ENCODE results near the gene LPAR3.

LPAR3 gene

DNA sequence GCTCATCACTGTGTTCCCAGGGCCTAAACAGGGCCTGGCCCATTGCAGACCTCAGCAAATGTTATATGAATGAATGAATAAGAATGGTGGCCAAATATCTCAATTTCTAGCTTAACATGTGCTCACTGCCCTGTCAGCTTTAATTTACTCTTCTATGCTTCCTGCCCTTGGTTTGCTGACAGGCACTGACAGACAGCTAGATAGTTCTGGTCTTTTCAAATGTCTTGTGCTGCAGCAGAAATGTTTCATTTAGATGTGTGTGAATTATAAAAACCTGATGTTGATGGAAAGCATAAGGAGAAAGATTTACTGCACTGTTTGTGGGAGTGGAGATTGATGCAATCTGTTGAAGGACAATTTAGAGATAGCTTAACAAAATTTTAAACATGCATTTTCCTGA, 48.9 kb downstream of the LPAR3 start:
- H3K36me3 ChIP-seq: no peaks in the 10 kb centered on the region
- TF ChIP-seq, protein P1, sequence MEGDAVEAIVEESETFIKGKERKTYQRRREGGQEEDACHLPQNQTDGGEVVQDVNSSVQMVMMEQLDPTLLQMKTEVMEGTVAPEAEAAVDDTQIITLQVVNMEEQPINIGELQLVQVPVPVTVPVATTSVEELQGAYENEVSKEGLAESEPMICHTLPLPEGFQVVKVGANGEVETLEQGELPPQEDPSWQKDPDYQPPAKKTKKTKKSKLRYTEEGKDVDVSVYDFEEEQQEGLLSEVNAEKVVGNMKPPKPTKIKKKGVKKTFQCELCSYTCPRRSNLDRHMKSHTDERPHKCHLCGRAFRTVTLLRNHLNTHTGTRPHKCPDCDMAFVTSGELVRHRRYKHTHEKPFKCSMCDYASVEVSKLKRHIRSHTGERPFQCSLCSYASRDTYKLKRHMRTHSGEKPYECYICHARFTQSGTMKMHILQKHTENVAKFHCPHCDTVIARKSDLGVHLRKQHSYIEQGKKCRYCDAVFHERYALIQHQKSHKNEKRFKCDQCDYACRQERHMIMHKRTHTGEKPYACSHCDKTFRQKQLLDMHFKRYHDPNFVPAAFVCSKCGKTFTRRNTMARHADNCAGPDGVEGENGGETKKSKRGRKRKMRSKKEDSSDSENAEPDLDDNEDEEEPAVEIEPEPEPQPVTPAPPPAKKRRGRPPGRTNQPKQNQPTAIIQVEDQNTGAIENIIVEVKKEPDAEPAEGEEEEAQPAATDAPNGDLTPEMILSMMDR (IDR thresholded peaks at IDR 0.05): no peak
- H3K4me3 ChIP-seq (ENCODE audit: low read depth in 1 of 2, low read length in 1 of 2): no peak overlapping the region
- no peaks in the 10 kb centered on the region for H3K27me3 ChIP-seq
- no peaks in the 10 kb centered on the region for H3K9me3 ChIP-seq
- H3K27ac ChIP-seq: no peak overlapping the region
- no peaks in the 10 kb centered on the region for H3K4me1 ChIP-seq (ENCODE audit: control insufficient read depth in 1 of 2, insufficient read depth in 1 of 2, low read depth in 1 of 2, low read length in 1 of 2)

DNA sequence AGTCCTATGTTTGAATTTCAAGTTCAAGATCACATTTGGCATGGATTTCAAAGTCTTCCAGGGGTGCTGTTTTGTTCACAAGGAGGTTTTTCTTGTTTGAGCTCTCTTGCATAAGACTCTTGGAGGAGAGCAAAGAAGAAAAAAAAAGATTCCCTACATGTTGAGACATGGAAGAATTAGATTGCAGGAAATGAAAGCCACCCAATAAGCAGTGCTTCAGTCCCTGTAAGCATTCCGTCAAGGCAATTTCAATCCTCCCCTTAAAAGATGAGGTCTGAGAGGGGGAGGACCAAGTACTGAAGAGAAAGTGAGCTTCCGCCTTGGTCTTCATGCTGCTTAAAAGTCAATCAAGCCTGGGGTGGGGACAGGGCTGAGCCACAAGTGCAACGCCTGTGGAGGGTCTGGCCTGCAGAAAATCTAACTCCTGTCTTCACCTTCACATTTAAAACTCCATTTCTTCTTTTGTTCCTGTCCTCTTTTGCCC, 50.2 kb downstream of the LPAR3 start:
- no peak overlapping the region for H3K4me3 ChIP-seq (ENCODE audit: low read depth in 1 of 2, low read length in 1 of 2)
- no peaks in the 10 kb centered on the region for H3K36me3 ChIP-seq
- H3K27ac ChIP-seq: no peak overlapping the region

DNA sequence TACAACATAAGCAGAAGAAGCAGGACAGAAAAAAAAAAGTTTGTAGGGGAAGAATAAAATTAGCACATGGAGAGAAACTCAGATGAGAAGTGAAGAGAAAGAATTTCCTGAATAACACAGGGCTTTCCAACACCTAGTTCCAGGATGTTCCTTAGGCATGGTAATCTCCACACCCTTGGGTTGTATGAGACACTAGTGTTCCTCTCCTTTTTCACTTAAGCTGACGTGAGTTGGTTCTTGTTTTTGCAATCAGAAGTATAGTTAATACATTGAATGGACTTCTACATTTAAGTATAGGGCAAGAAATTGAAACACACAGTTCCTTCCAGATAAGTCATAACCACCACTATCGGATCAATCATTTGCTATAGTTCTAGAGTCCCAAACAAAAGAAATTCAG, 51.0 kb downstream of the LPAR3 start:
- no peak overlapping the region for H3K4me3 ChIP-seq (ENCODE audit: low read depth in 1 of 2, low read length in 1 of 2)
- no peaks in the 10 kb centered on the region for H3K9me3 ChIP-seq
- TF ChIP-seq, protein P1 (IDR thresholded peaks at IDR 0.05): no peak
- H3K4me1 ChIP-seq (ENCODE audit: control insufficient read depth in 1 of 2, insufficient read depth in 1 of 2, low read depth in 1 of 2, low read length in 1 of 2): no peaks in the 10 kb centered on the region
- no peaks in the 10 kb centered on the region for H3K27me3 ChIP-seq
- no peaks in the 10 kb centered on the region for H3K36me3 ChIP-seq
- H3K27ac ChIP-seq: no peak overlapping the region

More for the DNA sequence above, 50.2 kb downstream of the LPAR3 start:
- TF ChIP-seq, protein P1 (IDR thresholded peaks at IDR 0.05): no peak
- H3K27me3 ChIP-seq: no peaks in the 10 kb centered on the region
- H3K4me1 ChIP-seq (ENCODE audit: control insufficient read depth in 1 of 2, insufficient read depth in 1 of 2, low read depth in 1 of 2, low read length in 1 of 2): no peaks in the 10 kb centered on the region
- no peaks in the 10 kb centered on the region for H3K9me3 ChIP-seq

DNA sequence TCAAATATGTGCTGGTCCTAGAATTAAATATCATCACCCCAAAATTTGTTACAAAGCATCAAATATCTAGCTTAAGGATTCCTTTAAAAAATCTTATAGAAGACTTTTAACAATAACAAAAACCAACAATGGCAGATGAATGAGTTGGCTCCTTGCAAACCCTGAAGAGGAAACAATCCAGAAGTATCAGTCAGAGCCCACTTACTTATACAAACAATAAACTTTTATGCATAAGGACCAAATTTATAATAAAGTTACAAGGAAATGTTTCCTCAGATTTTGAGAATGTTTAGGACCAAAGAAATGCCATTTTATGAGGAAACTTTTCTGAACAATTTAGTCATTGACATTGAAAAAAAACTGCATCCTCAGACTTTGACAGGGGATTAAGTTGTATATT, 52.7 kb downstream of the LPAR3 start:
- Histone ChIP-seq H3K4me3 (ENCODE audit: low read depth in 1 of 2, low read length in 1 of 2) (no peak overlapping the region), H3K4me1 (ENCODE audit: control insufficient read depth in 1 of 2, insufficient read depth in 1 of 2, low read depth in 1 of 2, low read length in 1 of 2) (no peaks in the 10 kb centered on the region), H3K27me3 (no peaks in the 10 kb centered on the region)

DNA sequence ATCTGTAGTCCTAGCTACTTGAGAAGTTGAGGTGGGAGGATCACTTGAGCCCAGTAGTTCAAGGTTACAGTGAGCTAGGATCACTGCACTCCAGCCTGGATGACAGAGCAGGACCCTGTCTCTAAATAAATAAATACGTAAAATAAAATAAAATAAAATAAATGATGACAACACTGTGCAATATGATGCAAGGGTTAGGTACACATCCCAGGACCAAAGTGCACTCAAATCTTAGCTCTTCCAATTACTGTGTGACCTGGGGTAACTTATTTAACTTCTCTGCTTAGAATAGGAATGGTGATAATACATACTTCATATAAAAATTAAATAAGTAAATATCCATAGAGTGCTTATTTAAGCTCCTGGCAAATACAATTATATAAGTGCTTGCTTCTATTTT, 53.5 kb downstream of the LPAR3 start:
- H3K9me3 ChIP-seq: no peaks in the 10 kb centered on the region
- TF ChIP-seq, protein P1 (IDR thresholded peaks at IDR 0.05): no peak
- no peak overlapping the region for H3K27ac ChIP-seq
- no peaks in the 10 kb centered on the region for H3K36me3 ChIP-seq
- no peaks in the 10 kb centered on the region for H3K27me3 ChIP-seq
- no peak overlapping the region for H3K4me3 ChIP-seq (ENCODE audit: low read depth in 1 of 2, low read length in 1 of 2)
- no peaks in the 10 kb centered on the region for H3K4me1 ChIP-seq (ENCODE audit: control insufficient read depth in 1 of 2, insufficient read depth in 1 of 2, low read depth in 1 of 2, low read length in 1 of 2)

More for the DNA sequence above, 52.7 kb downstream of the LPAR3 start:
- TF ChIP-seq, protein P1 (IDR thresholded peaks at IDR 0.05): no peak
- H3K27ac ChIP-seq: no peak overlapping the region
- no peaks in the 10 kb centered on the region for H3K9me3 ChIP-seq
- no peaks in the 10 kb centered on the region for H3K36me3 ChIP-seq

DNA sequence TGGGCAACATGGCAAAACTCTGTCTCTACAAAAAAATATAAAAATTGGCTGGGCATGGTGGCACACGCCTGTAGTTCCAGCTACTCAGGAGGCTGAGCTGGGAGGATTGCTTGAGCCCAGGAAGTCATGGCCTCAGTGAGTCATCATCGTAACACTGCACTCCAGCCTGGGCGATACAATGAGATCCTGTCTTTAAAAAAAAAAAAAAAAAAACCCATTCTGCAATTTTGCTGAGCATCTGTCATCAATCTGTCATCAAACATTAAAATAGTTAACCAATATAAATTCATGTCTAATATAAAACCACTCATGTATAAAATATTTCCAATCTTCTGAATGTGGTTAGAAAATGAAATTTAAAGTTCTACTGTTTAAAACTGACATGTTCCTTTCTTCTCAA, 56.9 kb downstream of the LPAR3 start:
- TF ChIP-seq, protein P1 (IDR thresholded peaks at IDR 0.05): no peak
- no peaks in the 10 kb centered on the region for H3K36me3 ChIP-seq
- no peaks in the 10 kb centered on the region for H3K4me1 ChIP-seq (ENCODE audit: control insufficient read depth in 1 of 2, insufficient read depth in 1 of 2, low read depth in 1 of 2, low read length in 1 of 2)
- H3K27me3 ChIP-seq: no peaks in the 10 kb centered on the region
- H3K27ac ChIP-seq: no peak overlapping the region
- no peaks in the 10 kb centered on the region for H3K9me3 ChIP-seq
- H3K4me3 ChIP-seq (ENCODE audit: low read depth in 1 of 2, low read length in 1 of 2): no peak overlapping the region

All from neutrophil (primary cell).